GM18508 (cell line): ENCODE results near the gene MBNL1.

Source experiments
- ATAC-seq: cut with Tn5 transposase; IDR thresholded peaks from one replicate; pipeline ENCODE4 v1.9.1; 2021; ENCODE audit warnings: moderate number of reproducible peaks; ENCODE audit not compliant: insufficient read depth, unreplicated experiment

The MBNL1 gene

GRCh38 chr3:152459118-152459515 lies 190.4 kb downstream of the MBNL1 start:
- ATAC-seq = no peak

GRCh38 chr3:152459572-152459971 lies 190.8 kb downstream of the MBNL1 start:
- ATAC-seq = no peak

- ATAC-seq = no peak
These were observed 192.2 kb downstream of the MBNL1 start for GRCh38 chr3:152460936-152461335.

- ATAC-seq = no peak
These were observed 192.7 kb downstream of the MBNL1 start for GRCh38 chr3:152461460-152461859.

- ATAC-seq = no peak
These were observed 198.1 kb downstream of the MBNL1 start for GRCh38 chr3:152466784-152467183.

GRCh38 chr3:152469248-152470025 lies 200.7 kb downstream of the MBNL1 start:
- no peak for ATAC-seq

GRCh38 chr3:152470095-152470494 lies 201.4 kb downstream of the MBNL1 start:
- ATAC-seq = no peak

GRCh38 chr3:152470893-152471292 lies 202.2 kb downstream of the MBNL1 start:
- ATAC-seq = no peak

GRCh38 chr3:152471814-152472671 lies 203.3 kb downstream of the MBNL1 start:
- ATAC-seq = peak; percentile 67

GRCh38 chr3:152472672-152472954 lies 203.9 kb downstream of the MBNL1 start:
- no peak for ATAC-seq

GRCh38 chr3:152474585-152474984 lies 205.9 kb downstream of the MBNL1 start:
- ATAC-seq = no peak

GRCh38 chr3:152477422-152477821 lies 208.7 kb downstream of the MBNL1 start:
- ATAC-seq = no peak

- peak; percentile 83 for ATAC-seq
These were observed 211.7 kb downstream of the MBNL1 start for GRCh38 chr3:152480282-152480953.

- no peak for ATAC-seq
These were observed 217.6 kb downstream of the MBNL1 start for GRCh38 chr3:152486364-152486763.

GRCh38 chr3:152488449-152488848 lies 219.7 kb downstream of the MBNL1 start:
- ATAC-seq = no peak

- peak; percentile 48 for ATAC-seq
These were observed 223.2 kb downstream of the MBNL1 start for GRCh38 chr3:152491922-152492321.

GRCh38 chr3:152496286-152496685 lies 227.6 kb downstream of the MBNL1 start:
- no peak for ATAC-seq

GRCh38 chr3:152496716-152497115 lies 228.0 kb downstream of the MBNL1 start:
- ATAC-seq = no peak

GRCh38 chr3:152497457-152497856 lies 228.7 kb downstream of the MBNL1 start:
- ATAC-seq = no peak

- ATAC-seq = no peak
These were observed 229.2 kb downstream of the MBNL1 start for GRCh38 chr3:152497890-152498289.

- ATAC-seq = no peak
These were observed 231.2 kb downstream of the MBNL1 start for GRCh38 chr3:152499791-152500385.
